Body of pancreas (tissue), 4 donors: Measurements from ENCODE around the gene ATPAF2.
A peak's percentile ranks its signal among the peaks of the same experiment; 100 is the strongest.

Source experiments
- CTCF ChIP-seq, 7 experiments: fragments of 450-650 bp in 4 of 7; fragments of 200-600 bp in 3 of 7; sonication (generic) in 3 of 7; IDR thresholded peaks; one replicate each; pipeline ENCODE4 v1.5.1; 2016 to 2019; ENCODE audit warnings: antibody characterized with exemption in 7 of 7
- POLR2A ChIP-seq, 3 donors: fragments of 450-650 bp; IDR thresholded peaks; one replicate each; pipeline ENCODE4 v1.6.1; 2016; ENCODE audit warnings: antibody characterized with exemption in 3 of 3, mild to moderate bottlenecking in 2 of 3

GRCh38 chr17:18033442-18034099 is 5.4 kb downstream of the ATPAF2 start:
- TF ChIP-seq CTCF (IDR thresholded peaks at IDR 0.05) (peak; percentile 26 to 85 (median 71)), POLR2A (IDR thresholded peaks at IDR 0.05) (no peak)
